ENCODE results near the gene KCNQ1. TPM values are rescaled to one million over a fixed set of nuclear protein-coding genes. Genes with fewer than 3 reads are reported as not detected.

Gene KCNQ1
- total RNA-seq, 1 experiment from 2014 or later, result 10.7 TPM

- RAD21 ChIA-PET (ENCODE audit: low non-redundant PET in 1 of 2, low total read pairs in 2 of 2, uncharacterized antibody in 2 of 2, unreplicated experiment in 2 of 2), result no interaction called here
- CTCF ChIA-PET, result interaction anchor here (0.7 kb wide), 1 partner anchor 136 kb away, joined by 6 read pairs; no protein-coding TSS in a partner anchor
- POLR2A ChIA-PET, result no interaction called here
- Histone ChIP-seq H3K9me3 (ENCODE audit: control insufficient read depth in 1 of 2, insufficient read depth in 1 of 2, low read depth in 1 of 2, low read length in 2 of 2) (no peaks in the 10 kb centered on the region), H2AFZ (ENCODE audit: low read depth, low read length, poor library complexity, severe bottlenecking) (no peak overlapping the region), H3K27ac (ENCODE audit: low read depth, low read length) (no peak overlapping the region), H3K9ac (ENCODE audit: low read length) (no peak overlapping the region), H4K20me1 (ENCODE audit: insufficient read depth) (no peaks in the 10 kb centered on the region), H3K4me2 (ENCODE audit: low read length) (no peak overlapping the region), H3K4me1 (ENCODE audit: control insufficient read depth in 1 of 2, insufficient read depth in 2 of 2, low read length in 2 of 2) (no peaks in the 10 kb centered on the region; a peak in 1 of 4 replicates), H3K27me3 (ENCODE audit: insufficient read depth, low read length) (no peaks in the 10 kb centered on the region), H3K9me2 (ENCODE audit: insufficient read depth) (no peaks in the 10 kb centered on the region), H3K4me3 (replicated peaks in 1 of 2; ENCODE audit: low read depth in 1 of 2, low read length in 2 of 2) (no peak overlapping the region), H3K36me3 (ENCODE audit: control insufficient read depth in 1 of 2, insufficient read depth in 2 of 2, low read length in 2 of 2) (no peaks in the 10 kb centered on the region), H3K79me2 (ENCODE audit: insufficient read depth, low read length) (no peaks in the 10 kb centered on the region)
- TF ChIP-seq RAD21 (IDR thresholded peaks at IDR 0.05; ENCODE audit: low read depth), result no peak
- no peak for TF ChIP-seq JUND (IDR thresholded peaks at IDR 0.05)
- TF ChIP-seq MAX (IDR thresholded peaks at IDR 0.05), result no peak
- DNase-seq (ENCODE audit: low read depth, low spot score), result no peak
- BruUV-seq (replicated peaks), result no TSS peak
- intact Hi-C loops (cut with micrococcal nuclease), result no loop called here
- no peak for ATAC-seq
Measured at GRCh38 chr11:2559527-2560311, 114.9 kb downstream of the KCNQ1 start.

GRCh38 chr11:2561696-2562581 lies 117.1 kb downstream of the KCNQ1 start:
- CTCF ChIA-PET, result no interaction called here
- H4K20me1 ChIP-seq (ENCODE audit: insufficient read depth), result no peaks in the 10 kb centered on the region
- no TSS peak for BruUV-seq (replicated peaks)
- no peak overlapping the region for H3K9ac ChIP-seq (ENCODE audit: low read length)
- no peak overlapping the region for H3K4me2 ChIP-seq (ENCODE audit: low read length)
- no peak for TF ChIP-seq SRF (IDR thresholded peaks at IDR 0.05; ENCODE audit: low read depth)
- TF ChIP-seq EGR1 (IDR thresholded peaks at IDR 0.05; ENCODE audit: low read depth), result no peak
- TF ChIP-seq REST (IDR thresholded peaks at IDR 0.05; ENCODE audit: low read depth), result no peak
- no peak for TF ChIP-seq MAX (IDR thresholded peaks at IDR 0.05)
- TF ChIP-seq YY1 (IDR thresholded peaks at IDR 0.05; ENCODE audit: extremely low read depth, insufficient replicate concordance, low read depth, low read length), result no peak
- no peak for TF ChIP-seq EZH2phosphoT487 (IDR thresholded peaks at IDR 0.05; ENCODE audit: borderline replicate concordance)
- TF ChIP-seq SIN3A (IDR thresholded peaks at IDR 0.05; ENCODE audit: low read depth), result no peak
- no peak for TF ChIP-seq EZH2 (IDR thresholded peaks at IDR 0.05)
- no peaks in the 10 kb centered on the region for H3K9me2 ChIP-seq (ENCODE audit: insufficient read depth)
- POLR2A ChIA-PET, result no interaction called here
- no peaks in the 10 kb centered on the region for H3K9me3 ChIP-seq (ENCODE audit: control insufficient read depth in 1 of 2, insufficient read depth in 1 of 2, low read depth in 1 of 2, low read length in 2 of 2)
- no peaks in the 10 kb centered on the region for H3K36me3 ChIP-seq (ENCODE audit: control insufficient read depth in 1 of 2, insufficient read depth in 2 of 2, low read length in 2 of 2)
- H3K27ac ChIP-seq (ENCODE audit: low read depth, low read length), result no peak overlapping the region
- H3K79me2 ChIP-seq (ENCODE audit: insufficient read depth, low read length), result no peaks in the 10 kb centered on the region
- no peaks in the 10 kb centered on the region for H3K27me3 ChIP-seq (ENCODE audit: insufficient read depth, low read length)
- no peaks in the 10 kb centered on the region; a peak in 1 of 4 replicates for H3K4me1 ChIP-seq (ENCODE audit: control insufficient read depth in 1 of 2, insufficient read depth in 2 of 2, low read length in 2 of 2)
- H3K4me3 ChIP-seq (replicated peaks in 1 of 2; ENCODE audit: low read depth in 1 of 2, low read length in 2 of 2), result no peak overlapping the region
- RAD21 ChIA-PET (ENCODE audit: low non-redundant PET in 1 of 2, low total read pairs in 2 of 2, uncharacterized antibody in 2 of 2, unreplicated experiment in 2 of 2), result no interaction called here
- H2AFZ ChIP-seq (ENCODE audit: low read depth, low read length, poor library complexity, severe bottlenecking), result no peak overlapping the region
- intact Hi-C loops (cut with micrococcal nuclease), result no loop called here
- ATAC-seq (no peak), DNase-seq (ENCODE audit: low read depth, low spot score) (no peak)
